ENCODE data around the gene ACTRT3. TPM values are rescaled to one million over a fixed set of nuclear protein-coding genes. Genes with fewer than 3 reads are reported as not detected.

ACTRT3 gene
- total RNA-seq, 1 donor from 2014 or later: 0.32 TPM

GRCh38 chr3:169771497-169772304, 2.3 kb upstream of the ACTRT3 start:
- H3K27me3 ChIP-seq: no peaks in the 10 kb centered on the region
- intact Hi-C loops (cut with DNase I): loop anchor here (2.0 to 5.0 kb wide), 4 partner anchors 196 to 625 kb away; partner anchors contain the start of genes PHC3, SEC62 and SKIL
- H3K4me3 ChIP-seq: peak overlapping the region; percentile 75 to 78
- peaks cover 4 to 15% of the 10 kb centered on the region in 2 donors for H3K36me3 ChIP-seq
- no peaks in the 10 kb centered on the region for H3K9me3 ChIP-seq
- no peak for TF ChIP-seq CTCF (IDR thresholded peaks at IDR 0.05)
- peak overlapping the region; percentile 96 to 97 for H3K27ac ChIP-seq
- peaks cover 7 to 14% of the 10 kb centered on the region in 2 donors for H3K4me1 ChIP-seq
- no peak for DNase-seq (ENCODE audit: low spot score in 2 of 2)

GRCh38 chr3:169764882-169765612, 4.3 kb downstream of the ACTRT3 start, which contains the start of gene TERC:
Gene TERC, minus strand, starts transcription at chr3:169765060.
- peak; percentile 77 to 98 for DNase-seq (ENCODE audit: low spot score in 2 of 2)
- Histone ChIP-seq H3K4me3 (peak within 1 kb of the TSS; percentile 75 to 83), H3K27me3 (no peaks in the 10 kb centered on the region), H3K9me3 (peaks cover 0 to 3% of the 10 kb centered on the region in 2 donors), H3K4me1 (peaks cover 3 to 8% of the 10 kb centered on the region in 2 donors), H3K36me3 (no peaks in the 10 kb centered on the region), H3K27ac (peak within 1 kb of the TSS; percentile 96 to 97)
- TF ChIP-seq CTCF (IDR thresholded peaks at IDR 0.05): no peak
- intact Hi-C loops (cut with DNase I): loop anchor here (2.0 to 10.0 kb wide), 6 partner anchors 102 to 1668 kb away; partner anchors contain the start of genes GOLIM4, MECOM and SKIL

GRCh38 chr3:169764312-169764881, 5.0 kb downstream of the ACTRT3 start:
- H3K9me3 ChIP-seq: peaks cover 0 to 3% of the 10 kb centered on the region in 2 donors
- peak overlapping the region; percentile 75 to 83 for H3K4me3 ChIP-seq
- no peak for TF ChIP-seq CTCF (IDR thresholded peaks at IDR 0.05)
- intact Hi-C loops (cut with DNase I): loop anchor here (2.0 to 10.0 kb wide), 6 partner anchors 102 to 1667 kb away; partner anchors contain the start of genes GOLIM4, MECOM and SKIL
- peak overlapping the region; percentile 96 to 97 for H3K27ac ChIP-seq
- peak in 1 of 2 donors; percentile 86 for DNase-seq (ENCODE audit: low spot score in 2 of 2)
- H3K27me3 ChIP-seq: no peaks in the 10 kb centered on the region
- peaks cover 3 to 8% of the 10 kb centered on the region in 2 donors for H3K4me1 ChIP-seq
- no peaks in the 10 kb centered on the region for H3K36me3 ChIP-seq

GRCh38 chr3:169760479-169760878, 8.9 kb downstream of the ACTRT3 start:
- peaks cover 3 to 6% of the 10 kb centered on the region in 2 donors for H3K4me1 ChIP-seq
- no peak overlapping the region for H3K27ac ChIP-seq
- no peaks in the 10 kb centered on the region for H3K36me3 ChIP-seq
- DNase-seq (ENCODE audit: low spot score in 2 of 2): no peak
- intact Hi-C loops (cut with DNase I): loop anchor here (5.0 to 10.0 kb wide), 4 partner anchors 376 to 1663 kb away; partner anchors contain the start of gene GOLIM4
- peaks cover 0 to 3% of the 10 kb centered on the region in 2 donors for H3K9me3 ChIP-seq
- H3K27me3 ChIP-seq: no peaks in the 10 kb centered on the region
- no peak overlapping the region for H3K4me3 ChIP-seq
- TF ChIP-seq CTCF (IDR thresholded peaks at IDR 0.05): no peak

GRCh38 chr3:169759256-169759655, 10.1 kb downstream of the ACTRT3 start:
- H3K4me1 ChIP-seq: peaks cover 3% of the 10 kb centered on the region in 2 donors
- H3K27me3 ChIP-seq: no peaks in the 10 kb centered on the region
- DNase-seq (ENCODE audit: low spot score in 2 of 2): no peak
- H3K36me3 ChIP-seq: no peaks in the 10 kb centered on the region
- no peak overlapping the region for H3K4me3 ChIP-seq
- intact Hi-C loops (cut with DNase I): no loop called here
- H3K27ac ChIP-seq: no peak overlapping the region
- H3K9me3 ChIP-seq: peaks cover 0 to 3% of the 10 kb centered on the region in 2 donors
- TF ChIP-seq CTCF (IDR thresholded peaks at IDR 0.05): no peak
